ENCODE data around the gene NAGPA. TPM values are rescaled to one million over a fixed set of nuclear protein-coding genes. Genes with fewer than 3 reads are reported as not detected.

The NAGPA gene
- total and polyA plus RNA-seq, 10 of the 15 experiments (the other 5 are each of a cell fraction or from before 2014, with no cell fraction given): 0.03 to 11.6 (median 6.6) TPM

DNA sequence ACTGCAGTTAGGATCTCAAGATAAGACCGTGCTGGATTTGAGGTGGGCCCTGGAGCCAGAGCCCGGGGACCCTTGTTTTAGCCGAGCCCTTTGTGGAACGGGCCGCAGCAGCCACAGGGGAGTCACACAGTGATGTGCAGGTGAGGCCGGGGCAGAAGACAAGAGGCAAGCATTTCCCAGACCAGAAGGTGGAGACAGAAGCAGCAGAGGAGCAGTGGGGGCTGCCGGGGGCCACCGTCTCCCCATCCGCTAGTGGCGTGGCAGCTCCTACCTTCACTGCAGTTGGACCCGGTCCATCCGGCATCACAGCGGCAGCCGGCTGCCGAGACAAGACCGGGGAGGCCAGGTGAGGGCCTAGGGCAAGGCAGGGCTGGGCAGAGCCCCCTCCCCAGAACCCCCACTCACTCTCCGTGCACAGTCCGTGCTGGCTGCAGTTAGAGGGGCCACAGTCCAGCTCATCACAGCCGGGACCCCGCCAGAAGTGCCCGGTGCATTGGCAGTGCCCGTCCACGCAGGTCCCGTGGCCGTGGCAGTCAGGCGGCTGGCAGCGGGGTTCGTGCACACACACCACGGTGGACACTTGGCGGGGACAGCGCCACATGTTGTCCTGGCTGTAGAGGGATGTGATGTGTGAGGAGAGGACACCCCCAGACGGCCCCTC lies 6.0 kb downstream of the NAGPA start:
- FAIRE-seq (no peak), ATAC-seq (no peak), DNase-seq (ENCODE audit: low read depth, low spot score) (no peak)
- Histone ChIP-seq H3K36me3 (ENCODE audit: control insufficient read depth in 2 of 2, insufficient read depth in 2 of 2, low read length in 1 of 2) (no peaks in the 10 kb centered on the region), H3K79me2 (ENCODE audit: control insufficient read depth, insufficient read depth, low read length) (no peaks in the 10 kb centered on the region), H2AFZ (ENCODE audit: control insufficient read depth, low read depth, low read length) (no peak overlapping the region), H3K9ac (ENCODE audit: control insufficient read depth, insufficient read depth, low read length) (no peak overlapping the region), H3K4me2 (ENCODE audit: control insufficient read depth, insufficient read depth) (no peak overlapping the region), H3K27ac (ENCODE audit: control insufficient read depth, insufficient read depth) (no peak overlapping the region), H4K20me1 (ENCODE audit: control insufficient read depth, insufficient read depth) (no peaks in the 10 kb centered on the region), H3K4me3 (no peak overlapping the region), H3K9me3 (replicated peaks; ENCODE audit: control insufficient read depth, insufficient read depth, low read length) (no peaks in the 10 kb centered on the region), H3K4me1 (ENCODE audit: control insufficient read depth, insufficient read depth, low read length) (no peaks in the 10 kb centered on the region), H3K27me3 (replicated peaks in 1 of 2; ENCODE audit: control insufficient read depth in 2 of 2, insufficient read depth in 2 of 2, low read length in 1 of 2) (no peaks in the 10 kb centered on the region)
- in situ Hi-C loops (cut with MboI) (no loop called here), intact Hi-C loops (cut with micrococcal nuclease; ENCODE audit: unreplicated experiment) (no loop called here)
- CTCF ChIA-PET: no interaction called here
- no TSS peak for BruUV-seq (replicated peaks)
- POLR2A ChIA-PET: no interaction called here
- SMC1A ChIA-PET (ENCODE audit: uncharacterized antibody, unreplicated experiment): no interaction called here
- RAD21 ChIA-PET (ENCODE audit: unreplicated experiment): no interaction called here
- TF ChIP-seq NBN (IDR thresholded peaks at IDR 0.05): no peak
- no peak for TF ChIP-seq NR2C1 (IDR thresholded peaks at IDR 0.05)
- TF ChIP-seq KLF5 (IDR thresholded peaks at IDR 0.05; ENCODE audit: partially characterized antibody): no peak
- TF ChIP-seq EZH2 (IDR thresholded peaks at IDR 0.05; ENCODE audit: borderline replicate concordance, control insufficient read depth, low read depth, low read length): no peak
- no peak for TF ChIP-seq MYB (IDR thresholded peaks at IDR 0.05; ENCODE audit: borderline replicate concordance, low read depth, low read length)
- 92% methylated on average over 32 of the region's 32 CpGs for WGBS (ENCODE audit: insufficient coverage, insufficient replicate concordance, low lambda C conversion rate, missing lambda C conversion rate)

DNA sequence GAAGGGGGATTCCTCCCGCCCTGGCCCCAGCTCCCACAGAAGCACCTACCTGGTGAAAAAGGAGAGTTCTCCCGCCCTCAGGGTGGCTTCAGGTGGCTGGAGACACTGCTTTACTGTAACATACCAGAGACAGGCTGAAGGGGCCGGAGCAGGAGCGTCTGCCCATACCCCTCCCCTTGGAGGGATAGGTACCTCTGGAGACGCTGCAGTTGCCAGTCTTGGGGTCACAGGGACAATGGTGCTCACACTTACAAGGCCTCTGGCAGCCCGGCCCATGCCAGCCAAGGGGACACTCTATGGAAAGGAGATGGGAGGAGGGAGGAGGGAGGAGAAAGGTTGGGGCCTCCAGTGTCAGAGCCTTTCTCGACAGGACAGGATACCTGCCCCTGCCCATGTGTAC lies 6.6 kb downstream of the NAGPA start:
- ChIA-PET SMC1A (ENCODE audit: uncharacterized antibody, unreplicated experiment) (no interaction called here), POLR2A (interaction anchor here (0.6 kb wide), 1 partner anchor 216 kb away, joined by 3 read pairs; no protein-coding TSS in a partner anchor), RAD21 (ENCODE audit: unreplicated experiment) (no interaction called here), CTCF (no interaction called here)
- Histone ChIP-seq H4K20me1 (ENCODE audit: control insufficient read depth, insufficient read depth) (no peaks in the 10 kb centered on the region), H3K4me2 (ENCODE audit: control insufficient read depth, insufficient read depth) (no peak overlapping the region), H3K4me1 (ENCODE audit: control insufficient read depth, insufficient read depth, low read length) (no peaks in the 10 kb centered on the region), H3K36me3 (ENCODE audit: control insufficient read depth in 2 of 2, insufficient read depth in 2 of 2, low read length in 1 of 2) (no peaks in the 10 kb centered on the region), H3K4me3 (no peak overlapping the region), H3K27ac (ENCODE audit: control insufficient read depth, insufficient read depth) (no peak overlapping the region), H3K79me2 (ENCODE audit: control insufficient read depth, insufficient read depth, low read length) (no peaks in the 10 kb centered on the region), H3K27me3 (replicated peaks in 1 of 2; ENCODE audit: control insufficient read depth in 2 of 2, insufficient read depth in 2 of 2, low read length in 1 of 2) (no peaks in the 10 kb centered on the region), H3K9me3 (replicated peaks; ENCODE audit: control insufficient read depth, insufficient read depth, low read length) (no peaks in the 10 kb centered on the region), H2AFZ (ENCODE audit: control insufficient read depth, low read depth, low read length) (no peak overlapping the region), H3K9ac (ENCODE audit: control insufficient read depth, insufficient read depth, low read length) (no peak overlapping the region)
- FAIRE-seq (no peak), DNase-seq (ENCODE audit: low read depth, low spot score) (no peak), ATAC-seq (no peak)
- in situ Hi-C loops (cut with MboI): no loop called here
- TF ChIP-seq RFX5 (IDR thresholded peaks at IDR 0.05; ENCODE audit: low read depth, low read length): no peak
- no peak for TF ChIP-seq NFXL1 (IDR thresholded peaks at IDR 0.05; ENCODE audit: borderline replicate concordance)
- TF ChIP-seq CHD2 (IDR thresholded peaks at IDR 0.05; ENCODE audit: borderline replicate concordance, low read depth, low read length): no peak
- TF ChIP-seq YBX1 (IDR thresholded peaks at IDR 0.05): no peak
- TF ChIP-seq GABPA (IDR thresholded peaks at IDR 0.05; ENCODE audit: low read depth): no peak
- TF ChIP-seq GATAD2B (conservative IDR thresholded peaks at IDR 0.05; ENCODE audit: low read depth): no peak
- WGBS (ENCODE audit: insufficient coverage, insufficient replicate concordance, low lambda C conversion rate, missing lambda C conversion rate): 58% methylated on average over 7 of the region's 7 CpGs
- intact Hi-C loops (cut with micrococcal nuclease; ENCODE audit: unreplicated experiment): no loop called here
- no TSS peak for BruUV-seq (replicated peaks)

Data from GM12878 (cell line).